B cell (primary cell): Measurements from ENCODE around the gene MTX1. TPM values are rescaled to one million over a fixed set of nuclear protein-coding genes. Genes with fewer than 3 reads are reported as not detected.
A peak's percentile ranks its signal among the peaks of the same experiment; 100 is the strongest.
"Not testable (repeated sequence)": the region's sequence is repeated elsewhere in the genome, so short reads cannot be mapped to it uniquely, and the experiment has no call there.

Experiments
- ATAC-seq: fragments of 200-7000 bp; cut with Tn5 transposase; one replicate; pipeline ENCODE4 v1.10.0; 2021; ENCODE audit warnings: low read depth, mild to moderate bottlenecking, moderate number of reproducible peaks, moderate library complexity
- CTCF ChIA-PET: fragments of 350-600 bp; sonication (Branson Sonifier 250); formaldehyde crosslinking; loops from one replicate; lab custom pipeline; 2021; ENCODE audit warnings: antibody characterized with exemption, inconsistent platforms; lab: Charles Lee
- POLR2A ChIA-PET: fragments of 350-600 bp; sonication (Branson Sonifier 250); formaldehyde crosslinking; loops from one replicate; lab custom pipeline; 2021; ENCODE audit warnings: antibody characterized with exemption; lab: Charles Lee
- DNase-seq: peaks from one replicate; pipeline ENCODE4 v3.0.0; 2013
- H2AFZ ChIP-seq: 2 replicates; pipeline ENCODE4 v1.6.1; 2012; ENCODE audit warnings: mild to moderate bottlenecking, low read depth, low read length; ENCODE audit not compliant: insufficient read depth, poor library complexity, severe bottlenecking
- H3K27ac ChIP-seq, 2 donors: 1 replicate in 1 of 2; 2 replicates in 1 of 2; pipeline ENCODE4 v1.5.1; 2012 to 2013; ENCODE audit warnings: low read length in 2 of 2, mild to moderate bottlenecking in 2 of 2, moderate library complexity in 1 of 2
- H3K27me3 ChIP-seq, 4 experiments: fragments of 200-600 bp in 1 of 4; sonication (generic) in 1 of 4; replicated peaks in 1 of 4; 1 replicate in 2 of 4; 2 replicates in 2 of 4; pipeline versions ENCODE4 v1.6.1 to v1.7.0; 2013 to 2016; ENCODE audit warnings: low read length in 3 of 4, mild to moderate bottlenecking in 2 of 4, mixed read lengths in 1 of 4, moderate library complexity in 1 of 4; ENCODE audit not compliant: insufficient read depth in 4 of 4, control insufficient read depth in 3 of 4; ENCODE audit errors: control extremely low read depth in 1 of 4
- H3K36me3 ChIP-seq, 2 experiments: replicated peaks in 1 of 2; 1 replicate in 1 of 2; 2 replicates in 1 of 2; pipeline versions ENCODE4 v1.6.1 to v1.7.1; 2013; ENCODE audit warnings: low read length in 1 of 2; ENCODE audit not compliant: insufficient read depth in 2 of 2, control insufficient read depth in 1 of 2; ENCODE audit errors: control extremely low read depth in 1 of 2, extremely low read depth in 1 of 2
- H3K4me1 ChIP-seq, 2 donors: fragments of 200-600 bp in 1 of 2; sonication (generic) in 1 of 2; 1 replicate in 1 of 2; 2 replicates in 1 of 2; pipeline versions ENCODE4 v1.5.1 to v1.6.1; 2013 to 2017; ENCODE audit warnings: low read length in 2 of 2; ENCODE audit not compliant: control insufficient read depth in 2 of 2, insufficient read depth in 2 of 2
- H3K4me2 ChIP-seq: replicated peaks from 2 replicates; pipeline ENCODE3; 2012; ENCODE audit warnings: mild to moderate bottlenecking, low read depth, low read length; ENCODE audit not compliant: poor library complexity, severe bottlenecking
- H3K4me3 ChIP-seq, 5 experiments: fragments of 200-600 bp in 1 of 5; sonication (generic) in 1 of 5; 1 replicate in 3 of 5; 2 replicates in 2 of 5; pipeline versions ENCODE4 v1.5.1 to v1.7.0; 2011 to 2016; ENCODE audit warnings: low read length in 4 of 5, mild to moderate bottlenecking in 4 of 5, low read depth in 2 of 5, control low read depth in 1 of 5, moderate library complexity in 1 of 5; ENCODE audit not compliant: insufficient read depth in 1 of 5; ENCODE audit errors: control extremely low read depth in 1 of 5, extremely low read depth in 1 of 5
- H3K79me2 ChIP-seq: fragments of 200-600 bp; sonication (generic); one replicate; pipeline ENCODE4 v1.6.0; 2016; ENCODE audit warnings: low read length; ENCODE audit not compliant: control insufficient read depth, insufficient read depth
- H3K9ac ChIP-seq: fragments of 200-600 bp; sonication (generic); 2 replicates; pipeline ENCODE4 v1.6.1; 2017; ENCODE audit warnings: mild to moderate bottlenecking, low read length, moderate library complexity
- H3K9me3 ChIP-seq, 3 donors: one replicate each; pipeline versions ENCODE4 v1.6.1 to v1.7.1; 2013; ENCODE audit warnings: low read length in 2 of 3; ENCODE audit not compliant: control insufficient read depth in 2 of 3, insufficient read depth in 1 of 3; ENCODE audit errors: control extremely low read depth in 1 of 3
- H4K20me1 ChIP-seq: 2 replicates; pipeline ENCODE4 v1.6.0; 2012; ENCODE audit warnings: mild to moderate bottlenecking, low read length; ENCODE audit not compliant: insufficient read depth, control insufficient read depth, poor library complexity, severe bottlenecking
- H3K27ac Mint-ChIP-seq: one replicate; pipeline ENCODE4 v1.8.0; 2021; ENCODE audit warnings: mixed read lengths
- H3K27me3 Mint-ChIP-seq: one replicate; pipeline ENCODE4 v1.8.0; 2021; ENCODE audit warnings: mixed read lengths
- H3K4me1 Mint-ChIP-seq: one replicate; pipeline ENCODE4 v1.8.0; 2021; ENCODE audit warnings: mixed read lengths
- H3K4me3 Mint-ChIP-seq: one replicate; pipeline ENCODE4 v1.8.0; 2021; ENCODE audit warnings: mixed read lengths
- H3K9me3 Mint-ChIP-seq: one replicate; pipeline ENCODE4 v1.8.0; 2022; ENCODE audit warnings: mixed read lengths; ENCODE audit not compliant: insufficient read depth
- EZH2 ChIP-seq: IDR thresholded peaks from 2 replicates; pipeline ENCODE4 v1.6.1; 2012; ENCODE audit warnings: borderline replicate concordance, low read depth, mild to moderate bottlenecking, moderate library complexity, low read length; ENCODE audit not compliant: insufficient read depth, poor library complexity, severe bottlenecking
- WGBS: methylation state at CpG from one replicate; pipeline ENCODE4 v1.1.5; 2013; ENCODE audit warnings: missing lambda C conversion rate; ENCODE audit not compliant: insufficient coverage; 5-methylcytosine and 5-hydroxymethylcytosine counted together
- intact Hi-C: fragments of 100-400 bp; cut with micrococcal nuclease; formaldehyde crosslinking; loops from one replicate; pipeline ENCODE4 v1.10.0; 2022
- polyA plus RNA-seq: library from polyadenylated mRNA; depleted of rRNA; stranded (reverse); fragments of >200 nt; gene quantifications from 2 replicates; pipeline ENCODE4 v1.2.3, GENCODE V29; 2012
- total RNA-seq, 2 donors: library from RNA; stranded (reverse); fragments of 120-200 nt in 1 of 2; gene quantifications; 1 replicate in 1 of 2; 2 replicates in 1 of 2; pipeline versions ENCODE4 v1.2.3 to v1.2.4, GENCODE V29; 2013 to 2022
- TF ChIP-seq, protein P1 (sequence below): fragments of 200-600 bp; IDR thresholded peaks from one replicate; pipeline ENCODE4 v1.8.0; 2022; ENCODE audit warnings: antibody characterized with exemption, mild to moderate bottlenecking

Gene MTX1
- total and polyA plus RNA-seq, 2 donors (not counting 1 experiment from before 2014, with no cell fraction given), result 19.0 to 40.4 TPM

DNA sequence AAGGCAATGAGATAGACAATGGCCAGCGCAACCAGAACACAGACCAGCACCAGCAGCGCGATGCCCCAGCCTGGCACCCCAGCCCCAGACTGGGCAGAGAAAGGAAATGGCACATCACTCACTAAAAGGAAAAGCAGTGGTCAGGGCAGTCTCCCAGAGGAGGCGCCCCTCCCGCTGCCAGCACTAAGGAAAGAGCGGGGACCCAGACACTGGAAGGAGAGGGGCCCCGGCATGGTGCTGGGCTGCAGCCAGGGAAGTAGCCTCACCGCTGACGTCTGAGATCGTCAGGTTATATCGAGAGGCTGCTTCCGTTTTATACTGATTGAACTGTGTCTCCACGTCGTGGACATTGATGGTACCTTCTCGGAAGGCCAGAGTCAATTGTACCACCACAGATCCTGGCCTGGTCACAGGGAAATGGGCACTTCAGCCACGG, 21.0 kb upstream of the MTX1 start:
- H3K9ac ChIP-seq, result no peak overlapping the region
- H3K9me3 Mint-ChIP-seq, result no peaks in the 10 kb centered on the region
- no peaks in the 10 kb centered on the region for H3K27me3 ChIP-seq
- WGBS, result 85% methylated on average over 16 of the region's 16 CpGs
- ChIA-PET POLR2A (no interaction called here), CTCF (interaction anchor here (1.8 kb wide), 1 partner anchor 13 kb away, joined by 4 read pairs; no protein-coding TSS in a partner anchor)
- no peak overlapping the region for H3K4me3 Mint-ChIP-seq
- no peaks in the 10 kb centered on the region for H3K27me3 Mint-ChIP-seq
- no peak overlapping the region for H3K27ac ChIP-seq
- H3K4me2 ChIP-seq, result no peak overlapping the region
- H2AFZ ChIP-seq, result no peak overlapping the region
- no peaks in the 10 kb centered on the region for H3K36me3 ChIP-seq
- H3K4me3 ChIP-seq, result no peak overlapping the region
- H3K4me1 ChIP-seq, result peaks cover 18 to 33% of the 10 kb centered on the region in 2 donors
- H3K9me3 ChIP-seq, result no peaks in the 10 kb centered on the region
- peaks cover 33% of the 10 kb centered on the region for H3K4me1 Mint-ChIP-seq
- H3K79me2 ChIP-seq, result no peaks in the 10 kb centered on the region
- TF ChIP-seq, protein P1, sequence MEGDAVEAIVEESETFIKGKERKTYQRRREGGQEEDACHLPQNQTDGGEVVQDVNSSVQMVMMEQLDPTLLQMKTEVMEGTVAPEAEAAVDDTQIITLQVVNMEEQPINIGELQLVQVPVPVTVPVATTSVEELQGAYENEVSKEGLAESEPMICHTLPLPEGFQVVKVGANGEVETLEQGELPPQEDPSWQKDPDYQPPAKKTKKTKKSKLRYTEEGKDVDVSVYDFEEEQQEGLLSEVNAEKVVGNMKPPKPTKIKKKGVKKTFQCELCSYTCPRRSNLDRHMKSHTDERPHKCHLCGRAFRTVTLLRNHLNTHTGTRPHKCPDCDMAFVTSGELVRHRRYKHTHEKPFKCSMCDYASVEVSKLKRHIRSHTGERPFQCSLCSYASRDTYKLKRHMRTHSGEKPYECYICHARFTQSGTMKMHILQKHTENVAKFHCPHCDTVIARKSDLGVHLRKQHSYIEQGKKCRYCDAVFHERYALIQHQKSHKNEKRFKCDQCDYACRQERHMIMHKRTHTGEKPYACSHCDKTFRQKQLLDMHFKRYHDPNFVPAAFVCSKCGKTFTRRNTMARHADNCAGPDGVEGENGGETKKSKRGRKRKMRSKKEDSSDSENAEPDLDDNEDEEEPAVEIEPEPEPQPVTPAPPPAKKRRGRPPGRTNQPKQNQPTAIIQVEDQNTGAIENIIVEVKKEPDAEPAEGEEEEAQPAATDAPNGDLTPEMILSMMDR, result no peak
- no peak for TF ChIP-seq EZH2
- intact Hi-C loops, result no loop called here
- ATAC-seq (no peak), DNase-seq (no peak)
- H4K20me1 ChIP-seq, result no peaks in the 10 kb centered on the region
- no peak overlapping the region for H3K27ac Mint-ChIP-seq

DNA sequence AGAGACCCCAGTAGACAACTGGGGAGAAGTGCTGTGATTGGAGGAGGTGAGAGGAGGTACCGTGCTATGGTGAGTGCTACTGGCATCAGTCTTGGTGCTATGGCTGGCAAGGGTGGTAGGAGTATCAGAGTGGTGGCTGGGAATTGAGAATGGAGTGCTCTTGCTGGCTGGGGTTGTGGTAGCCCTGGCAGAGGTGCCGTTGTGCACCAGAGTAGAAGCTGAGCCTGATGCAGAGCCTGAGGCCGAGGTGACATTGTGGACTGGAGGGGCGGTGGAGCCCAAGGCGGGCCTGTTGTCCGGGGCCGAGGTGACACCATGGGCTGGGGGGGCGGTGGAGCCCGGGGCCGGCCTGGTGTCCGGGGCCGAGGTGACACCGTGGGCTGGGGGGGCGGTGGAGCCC, 20.2 kb upstream of the MTX1 start:
- DNase-seq (no peak), ATAC-seq (no peak)
- no peaks in the 10 kb centered on the region for H3K9me3 ChIP-seq
- no peaks in the 10 kb centered on the region for H4K20me1 ChIP-seq
- no peak overlapping the region for H3K9ac ChIP-seq
- TF ChIP-seq, protein P1, result no peak
- TF ChIP-seq EZH2, result no peak
- POLR2A ChIA-PET, result no interaction called here
- H3K4me3 Mint-ChIP-seq, result no peak overlapping the region
- peaks cover 0 to 4% (median 0%) of the 10 kb centered on the region in 4 experiments for H3K27me3 ChIP-seq
- H3K36me3 ChIP-seq, result no peaks in the 10 kb centered on the region
- peaks cover 23 to 40% of the 10 kb centered on the region in 2 donors for H3K4me1 ChIP-seq
- WGBS, result 97% methylated on average over 5 of the region's 14 CpGs
- no peak overlapping the region for H3K4me3 ChIP-seq
- H2AFZ ChIP-seq, result no peak overlapping the region
- no peak overlapping the region for H3K27ac ChIP-seq
- peaks cover 37% of the 10 kb centered on the region for H3K4me1 Mint-ChIP-seq
- H3K4me2 ChIP-seq, result no peak overlapping the region
- H3K27me3 Mint-ChIP-seq, result no peaks in the 10 kb centered on the region
- no peaks in the 10 kb centered on the region for H3K9me3 Mint-ChIP-seq
- H3K27ac Mint-ChIP-seq, result peak overlapping the region; percentile 51
- CTCF ChIA-PET, result interaction anchor here (1.8 kb wide), 1 partner anchor 14 kb away, joined by 4 read pairs; no protein-coding TSS in a partner anchor
- no peaks in the 10 kb centered on the region for H3K79me2 ChIP-seq
- intact Hi-C loops, result no loop called here

DNA sequence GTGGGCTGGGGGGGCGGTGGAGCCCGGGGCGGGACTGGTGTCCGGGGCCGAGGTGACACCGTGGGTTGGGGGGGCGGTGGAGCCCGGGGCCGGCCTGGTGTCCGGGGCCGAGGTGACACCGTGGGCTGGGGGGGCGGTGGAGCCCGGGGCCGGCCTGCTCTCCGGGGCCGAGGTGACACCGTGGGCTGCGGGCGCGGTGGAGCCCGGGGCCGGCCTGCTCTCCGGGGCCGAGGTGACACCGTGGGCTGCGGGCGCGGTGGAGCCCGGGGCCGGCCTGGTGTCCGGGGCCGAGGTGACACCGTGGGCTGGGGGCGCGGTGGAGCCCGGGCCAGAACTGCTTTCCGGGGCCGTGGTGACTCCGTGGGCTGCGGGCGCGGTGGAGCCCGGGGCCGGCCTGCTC, 18.6 kb upstream of the MTX1 start:
- H3K27me3 Mint-ChIP-seq, H4K20me1 ChIP-seq, H3K27ac ChIP-seq, DNase-seq, H3K4me3 ChIP-seq, H3K9me3 ChIP-seq, H2AFZ ChIP-seq, POLR2A ChIA-PET, H3K4me2 ChIP-seq, CTCF ChIA-PET, H3K79me2 ChIP-seq, H3K4me3 Mint-ChIP-seq, H3K36me3 ChIP-seq, H3K9ac ChIP-seq, ATAC-seq, H3K9me3 Mint-ChIP-seq, H3K27ac Mint-ChIP-seq: not testable (repeated sequence)
- intact Hi-C loops, result loop anchor here (5.0 kb wide), 1 partner anchor 37 kb away; no protein-coding TSS in a partner anchor
- WGBS, result 97% methylated on average over 18 of the region's 45 CpGs
- H3K4me1 ChIP-seq, result peaks cover 25 to 39% of the 10 kb centered on the region in 2 donors
- peaks cover 41% of the 10 kb centered on the region for H3K4me1 Mint-ChIP-seq
- H3K27me3 ChIP-seq, result peaks cover 0 to 15% (median 1%) of the 10 kb centered on the region in 4 experiments
